ENCODE results near the gene DGKB. TPM values are rescaled to one million over a fixed set of nuclear protein-coding genes. Genes with fewer than 3 reads are reported as not detected.

DGKB gene
- total RNA-seq, 1 experiment from 2014 or later: 1.9 TPM

DNA sequence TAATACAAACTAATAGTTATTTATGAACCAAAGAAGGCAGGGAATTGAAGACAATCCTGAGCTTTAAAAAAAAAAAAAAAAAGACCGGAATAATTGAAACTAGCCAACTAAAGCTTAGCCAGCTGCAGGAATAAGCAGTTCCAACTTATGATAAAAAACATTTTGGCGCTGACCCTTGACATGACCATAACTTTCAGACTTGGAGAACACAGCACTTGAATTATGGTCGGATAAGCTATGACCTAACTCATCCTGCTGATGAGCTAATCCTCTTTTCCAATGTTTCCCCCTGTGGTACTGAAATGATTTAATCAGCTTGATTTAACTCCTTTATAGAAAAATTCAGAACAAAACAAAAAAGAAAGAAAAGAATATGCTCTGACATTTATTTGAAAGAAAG, 181.8 kb downstream of the DGKB start (continued):
- TF ChIP-seq, protein P1, sequence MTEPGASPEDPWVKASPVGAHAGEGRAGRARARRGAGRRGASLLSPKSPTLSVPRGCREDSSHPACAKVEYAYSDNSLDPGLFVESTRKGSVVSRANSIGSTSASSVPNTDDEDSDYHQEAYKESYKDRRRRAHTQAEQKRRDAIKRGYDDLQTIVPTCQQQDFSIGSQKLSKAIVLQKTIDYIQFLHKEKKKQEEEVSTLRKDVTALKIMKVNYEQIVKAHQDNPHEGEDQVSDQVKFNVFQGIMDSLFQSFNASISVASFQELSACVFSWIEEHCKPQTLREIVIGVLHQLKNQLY (CRISPR knock-in tag; IDR thresholded peaks at IDR 0.05): no peak
- TF ChIP-seq, protein P2, sequence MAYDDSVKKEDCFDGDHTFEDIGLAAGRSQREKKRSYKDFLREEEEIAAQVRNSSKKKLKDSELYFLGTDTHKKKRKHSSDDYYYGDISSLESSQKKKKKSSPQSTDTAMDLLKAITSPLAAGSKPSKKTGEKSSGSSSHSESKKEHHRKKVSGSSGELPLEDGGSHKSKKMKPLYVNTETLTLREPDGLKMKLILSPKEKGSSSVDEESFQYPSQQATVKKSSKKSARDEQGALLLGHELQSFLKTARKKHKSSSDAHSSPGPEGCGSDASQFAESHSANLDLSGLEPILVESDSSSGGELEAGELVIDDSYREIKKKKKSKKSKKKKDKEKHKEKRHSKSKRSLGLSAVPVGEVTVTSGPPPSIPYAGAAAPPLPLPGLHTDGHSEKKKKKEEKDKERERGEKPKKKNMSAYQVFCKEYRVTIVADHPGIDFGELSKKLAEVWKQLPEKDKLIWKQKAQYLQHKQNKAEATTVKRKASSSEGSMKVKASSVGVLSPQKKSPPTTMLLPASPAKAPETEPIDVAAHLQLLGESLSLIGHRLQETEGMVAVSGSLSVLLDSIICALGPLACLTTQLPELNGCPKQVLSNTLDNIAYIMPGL (CRISPR knock-in tag; IDR thresholded peaks at IDR 0.05): no peak
- TF ChIP-seq, protein P3, sequence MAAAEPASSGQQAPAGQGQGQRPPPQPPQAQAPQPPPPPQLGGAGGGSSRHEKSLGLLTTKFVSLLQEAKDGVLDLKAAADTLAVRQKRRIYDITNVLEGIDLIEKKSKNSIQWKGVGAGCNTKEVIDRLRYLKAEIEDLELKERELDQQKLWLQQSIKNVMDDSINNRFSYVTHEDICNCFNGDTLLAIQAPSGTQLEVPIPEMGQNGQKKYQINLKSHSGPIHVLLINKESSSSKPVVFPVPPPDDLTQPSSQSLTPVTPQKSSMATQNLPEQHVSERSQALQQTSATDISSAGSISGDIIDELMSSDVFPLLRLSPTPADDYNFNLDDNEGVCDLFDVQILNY (CRISPR knock-in tag; IDR thresholded peaks at IDR 0.05): no peak
- no peak for TF ChIP-seq ATF1 (CRISPR knock-in tag; IDR thresholded peaks at IDR 0.05)
- no peak for TF ChIP-seq CREM (CRISPR knock-in tag; IDR thresholded peaks at IDR 0.05)
- no peak for TF ChIP-seq FOXJ3 (CRISPR knock-in tag; IDR thresholded peaks at IDR 0.05; ENCODE audit: borderline replicate concordance)
- TF ChIP-seq TEAD4 (CRISPR knock-in tag; IDR thresholded peaks at IDR 0.05): no peak
- no peak for TF ChIP-seq ZNF423 (CRISPR knock-in tag; IDR thresholded peaks at IDR 0.05)
- no peak for TF ChIP-seq SMAD4 (CRISPR knock-in tag; IDR thresholded peaks at IDR 0.05)
- TF ChIP-seq PRRX2 (CRISPR knock-in tag; IDR thresholded peaks at IDR 0.05): no peak
- TF ChIP-seq, protein P4, sequence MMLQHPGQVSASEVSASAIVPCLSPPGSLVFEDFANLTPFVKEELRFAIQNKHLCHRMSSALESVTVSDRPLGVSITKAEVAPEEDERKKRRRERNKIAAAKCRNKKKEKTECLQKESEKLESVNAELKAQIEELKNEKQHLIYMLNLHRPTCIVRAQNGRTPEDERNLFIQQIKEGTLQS (CRISPR knock-in tag; conservative IDR thresholded peaks at IDR 0.05): no peak
- TF ChIP-seq, protein P5, sequence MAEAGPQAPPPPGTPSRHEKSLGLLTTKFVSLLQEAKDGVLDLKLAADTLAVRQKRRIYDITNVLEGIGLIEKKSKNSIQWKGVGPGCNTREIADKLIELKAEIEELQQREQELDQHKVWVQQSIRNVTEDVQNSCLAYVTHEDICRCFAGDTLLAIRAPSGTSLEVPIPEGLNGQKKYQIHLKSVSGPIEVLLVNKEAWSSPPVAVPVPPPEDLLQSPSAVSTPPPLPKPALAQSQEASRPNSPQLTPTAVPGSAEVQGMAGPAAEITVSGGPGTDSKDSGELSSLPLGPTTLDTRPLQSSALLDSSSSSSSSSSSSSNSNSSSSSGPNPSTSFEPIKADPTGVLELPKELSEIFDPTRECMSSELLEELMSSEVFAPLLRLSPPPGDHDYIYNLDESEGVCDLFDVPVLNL (CRISPR knock-in tag; IDR thresholded peaks at IDR 0.05; ENCODE audit: borderline replicate concordance, low read depth): no peak

DNA sequence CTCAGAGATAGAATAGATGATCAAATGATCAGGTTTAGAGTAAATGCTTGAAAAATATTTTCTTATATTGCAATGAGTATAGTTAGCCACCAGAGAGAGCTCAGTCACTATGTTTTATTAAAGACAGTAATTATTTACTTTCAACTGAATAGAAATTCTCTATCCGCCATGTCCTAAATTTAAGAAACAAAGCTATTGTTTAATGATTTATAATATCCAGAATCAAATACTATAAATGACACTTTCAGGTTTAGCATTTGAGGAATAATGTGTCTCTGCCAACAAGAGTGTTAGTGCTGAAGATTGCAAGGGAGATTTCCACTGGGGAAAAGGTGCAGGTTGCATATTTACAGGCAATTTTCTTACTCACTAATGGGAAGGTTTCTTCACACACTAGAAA, 184.7 kb downstream of the DGKB start:
- no peak for DNase-seq (ENCODE audit: low spot score)
- POLR2A ChIA-PET: no interaction called here
- no peak overlapping the region for H3K27ac Mint-ChIP-seq
- TF ChIP-seq CREB1 (CRISPR knock-in tag; IDR thresholded peaks at IDR 0.05) (no peak), TP53 (CRISPR knock-in tag; IDR thresholded peaks at IDR 0.05) (no peak), RORB (CRISPR knock-in tag; IDR thresholded peaks at IDR 0.05) (no peak), ATF1 (CRISPR knock-in tag; IDR thresholded peaks at IDR 0.05) (no peak), SMAD3 (CRISPR knock-in tag; IDR thresholded peaks at IDR 0.05; ENCODE audit: borderline replicate concordance) (no peak), ZNF219 (CRISPR knock-in tag; IDR thresholded peaks at IDR 0.05; ENCODE audit: borderline replicate concordance) (no peak)
- TF ChIP-seq, protein P6, sequence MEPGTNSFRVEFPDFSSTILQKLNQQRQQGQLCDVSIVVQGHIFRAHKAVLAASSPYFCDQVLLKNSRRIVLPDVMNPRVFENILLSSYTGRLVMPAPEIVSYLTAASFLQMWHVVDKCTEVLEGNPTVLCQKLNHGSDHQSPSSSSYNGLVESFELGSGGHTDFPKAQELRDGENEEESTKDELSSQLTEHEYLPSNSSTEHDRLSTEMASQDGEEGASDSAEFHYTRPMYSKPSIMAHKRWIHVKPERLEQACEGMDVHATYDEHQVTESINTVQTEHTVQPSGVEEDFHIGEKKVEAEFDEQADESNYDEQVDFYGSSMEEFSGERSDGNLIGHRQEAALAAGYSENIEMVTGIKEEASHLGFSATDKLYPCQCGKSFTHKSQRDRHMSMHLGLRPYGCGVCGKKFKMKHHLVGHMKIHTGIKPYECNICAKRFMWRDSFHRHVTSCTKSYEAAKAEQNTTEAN (CRISPR knock-in tag; IDR thresholded peaks at IDR 0.05): no peak
- TF ChIP-seq, protein P7, sequence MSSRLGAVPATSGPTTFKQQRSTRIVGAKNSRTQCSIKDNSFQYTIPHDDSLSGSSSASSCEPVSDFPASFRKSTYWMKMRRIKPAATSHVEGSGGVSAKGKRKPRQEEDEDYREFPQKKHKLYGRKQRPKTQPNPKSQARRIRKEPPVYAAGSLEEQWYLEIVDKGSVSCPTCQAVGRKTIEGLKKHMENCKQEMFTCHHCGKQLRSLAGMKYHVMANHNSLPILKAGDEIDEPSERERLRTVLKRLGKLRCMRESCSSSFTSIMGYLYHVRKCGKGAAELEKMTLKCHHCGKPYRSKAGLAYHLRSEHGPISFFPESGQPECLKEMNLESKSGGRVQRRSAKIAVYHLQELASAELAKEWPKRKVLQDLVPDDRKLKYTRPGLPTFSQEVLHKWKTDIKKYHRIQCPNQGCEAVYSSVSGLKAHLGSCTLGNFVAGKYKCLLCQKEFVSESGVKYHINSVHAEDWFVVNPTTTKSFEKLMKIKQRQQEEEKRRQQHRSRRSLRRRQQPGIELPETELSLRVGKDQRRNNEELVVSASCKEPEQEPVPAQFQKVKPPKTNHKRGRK (CRISPR knock-in tag; IDR thresholded peaks at IDR 0.05; ENCODE audit: borderline replicate concordance): no peak
- TF ChIP-seq, protein P8, sequence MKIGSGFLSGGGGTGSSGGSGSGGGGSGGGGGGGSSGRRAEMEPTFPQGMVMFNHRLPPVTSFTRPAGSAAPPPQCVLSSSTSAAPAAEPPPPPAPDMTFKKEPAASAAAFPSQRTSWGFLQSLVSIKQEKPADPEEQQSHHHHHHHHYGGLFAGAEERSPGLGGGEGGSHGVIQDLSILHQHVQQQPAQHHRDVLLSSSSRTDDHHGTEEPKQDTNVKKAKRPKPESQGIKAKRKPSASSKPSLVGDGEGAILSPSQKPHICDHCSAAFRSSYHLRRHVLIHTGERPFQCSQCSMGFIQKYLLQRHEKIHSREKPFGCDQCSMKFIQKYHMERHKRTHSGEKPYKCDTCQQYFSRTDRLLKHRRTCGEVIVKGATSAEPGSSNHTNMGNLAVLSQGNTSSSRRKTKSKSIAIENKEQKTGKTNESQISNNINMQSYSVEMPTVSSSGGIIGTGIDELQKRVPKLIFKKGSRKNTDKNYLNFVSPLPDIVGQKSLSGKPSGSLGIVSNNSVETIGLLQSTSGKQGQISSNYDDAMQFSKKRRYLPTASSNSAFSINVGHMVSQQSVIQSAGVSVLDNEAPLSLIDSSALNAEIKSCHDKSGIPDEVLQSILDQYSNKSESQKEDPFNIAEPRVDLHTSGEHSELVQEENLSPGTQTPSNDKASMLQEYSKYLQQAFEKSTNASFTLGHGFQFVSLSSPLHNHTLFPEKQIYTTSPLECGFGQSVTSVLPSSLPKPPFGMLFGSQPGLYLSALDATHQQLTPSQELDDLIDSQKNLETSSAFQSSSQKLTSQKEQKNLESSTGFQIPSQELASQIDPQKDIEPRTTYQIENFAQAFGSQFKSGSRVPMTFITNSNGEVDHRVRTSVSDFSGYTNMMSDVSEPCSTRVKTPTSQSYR (CRISPR knock-in tag; IDR thresholded peaks at IDR 0.05): no peak
- TF ChIP-seq, protein P9, sequence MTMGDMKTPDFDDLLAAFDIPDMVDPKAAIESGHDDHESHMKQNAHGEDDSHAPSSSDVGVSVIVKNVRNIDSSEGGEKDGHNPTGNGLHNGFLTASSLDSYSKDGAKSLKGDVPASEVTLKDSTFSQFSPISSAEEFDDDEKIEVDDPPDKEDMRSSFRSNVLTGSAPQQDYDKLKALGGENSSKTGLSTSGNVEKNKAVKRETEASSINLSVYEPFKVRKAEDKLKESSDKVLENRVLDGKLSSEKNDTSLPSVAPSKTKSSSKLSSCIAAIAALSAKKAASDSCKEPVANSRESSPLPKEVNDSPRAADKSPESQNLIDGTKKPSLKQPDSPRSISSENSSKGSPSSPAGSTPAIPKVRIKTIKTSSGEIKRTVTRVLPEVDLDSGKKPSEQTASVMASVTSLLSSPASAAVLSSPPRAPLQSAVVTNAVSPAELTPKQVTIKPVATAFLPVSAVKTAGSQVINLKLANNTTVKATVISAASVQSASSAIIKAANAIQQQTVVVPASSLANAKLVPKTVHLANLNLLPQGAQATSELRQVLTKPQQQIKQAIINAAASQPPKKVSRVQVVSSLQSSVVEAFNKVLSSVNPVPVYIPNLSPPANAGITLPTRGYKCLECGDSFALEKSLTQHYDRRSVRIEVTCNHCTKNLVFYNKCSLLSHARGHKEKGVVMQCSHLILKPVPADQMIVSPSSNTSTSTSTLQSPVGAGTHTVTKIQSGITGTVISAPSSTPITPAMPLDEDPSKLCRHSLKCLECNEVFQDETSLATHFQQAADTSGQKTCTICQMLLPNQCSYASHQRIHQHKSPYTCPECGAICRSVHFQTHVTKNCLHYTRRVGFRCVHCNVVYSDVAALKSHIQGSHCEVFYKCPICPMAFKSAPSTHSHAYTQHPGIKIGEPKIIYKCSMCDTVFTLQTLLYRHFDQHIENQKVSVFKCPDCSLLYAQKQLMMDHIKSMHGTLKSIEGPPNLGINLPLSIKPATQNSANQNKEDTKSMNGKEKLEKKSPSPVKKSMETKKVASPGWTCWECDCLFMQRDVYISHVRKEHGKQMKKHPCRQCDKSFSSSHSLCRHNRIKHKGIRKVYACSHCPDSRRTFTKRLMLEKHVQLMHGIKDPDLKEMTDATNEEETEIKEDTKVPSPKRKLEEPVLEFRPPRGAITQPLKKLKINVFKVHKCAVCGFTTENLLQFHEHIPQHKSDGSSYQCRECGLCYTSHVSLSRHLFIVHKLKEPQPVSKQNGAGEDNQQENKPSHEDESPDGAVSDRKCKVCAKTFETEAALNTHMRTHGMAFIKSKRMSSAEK (CRISPR knock-in tag; IDR thresholded peaks at IDR 0.05; ENCODE audit: borderline replicate concordance): no peak

More for the DNA sequence above, 184.7 kb downstream of the DGKB start:
- CTCF ChIA-PET: interaction anchor here (0.6 to 2.0 kb wide), 10 partner anchors 17 to 1169 kb away, joined by 3 to 29 read pairs (median 4); no protein-coding TSS in a partner anchor
- no peaks in the 10 kb centered on the region for H3K27me3 Mint-ChIP-seq (ENCODE audit: low read depth)
- H3K36me3 Mint-ChIP-seq: no peaks in the 10 kb centered on the region
- peaks cover 47% of the 10 kb centered on the region for H3K4me1 Mint-ChIP-seq
- no peak overlapping the region for H3K4me3 Mint-ChIP-seq
- ATAC-seq: peak; percentile 46; the same call in 1 of the 2 replicates
- no peaks in the 10 kb centered on the region for H3K9me3 Mint-ChIP-seq
